H9 (cell line): ENCODE measurements around the gene SMIM23. TPM values are rescaled to one million over a fixed set of nuclear protein-coding genes. Genes with fewer than 3 reads are reported as not detected.
A peak's percentile ranks its signal among the peaks of the same experiment; 100 is the strongest.

Experiments
- DNase-seq: peaks from one replicate; pipeline ENCODE4 v3.0.0-alpha.2; 2017
- H2AFZ ChIP-seq: one replicate; pipeline ENCODE4 v1.6.1; 2013; ENCODE audit warnings: mild to moderate bottlenecking, low read length, control low read depth, moderate library complexity
- H2AK5ac ChIP-seq: 2 replicates; pipeline ENCODE4 v1.6.1; 2013; ENCODE audit warnings: low read length, control low read depth, mixed read lengths; ENCODE audit not compliant: insufficient read length
- H2BK120ac ChIP-seq: one replicate; pipeline ENCODE4 v1.6.1; 2013; ENCODE audit warnings: low read depth, mild to moderate bottlenecking, low read length, control low read depth, inconsistent platforms; ENCODE audit not compliant: poor library complexity, severe bottlenecking
- H2BK12ac ChIP-seq: 2 replicates; pipeline ENCODE4 v1.6.1; 2013; ENCODE audit warnings: low read length, control low read depth, mixed read lengths, low read depth; ENCODE audit not compliant: insufficient read length
- H2BK15ac ChIP-seq: 2 replicates; pipeline ENCODE4 v1.6.1; 2013; ENCODE audit warnings: low read depth, low read length, control low read depth
- H2BK20ac ChIP-seq: one replicate; pipeline ENCODE4 v1.6.1; 2013; ENCODE audit warnings: low read depth, mild to moderate bottlenecking, low read length, control low read depth, inconsistent platforms; ENCODE audit not compliant: poor library complexity, severe bottlenecking
- H2BK5ac ChIP-seq: 2 replicates; pipeline ENCODE4 v1.6.1; 2013; ENCODE audit warnings: low read length, control low read depth, mixed read lengths; ENCODE audit not compliant: insufficient read length
- H3K14ac ChIP-seq: 2 replicates; pipeline ENCODE4 v1.6.1; 2013; ENCODE audit warnings: low read length, control low read depth; ENCODE audit not compliant: insufficient read depth
- H3K18ac ChIP-seq: 2 replicates; pipeline ENCODE4 v1.6.1; 2013; ENCODE audit warnings: low read depth, mild to moderate bottlenecking, mixed read lengths, low read length, control low read depth; ENCODE audit not compliant: insufficient read length
- H3K23ac ChIP-seq: 2 replicates; pipeline ENCODE4 v1.6.1; 2013; ENCODE audit warnings: low read length, control low read depth, mixed read lengths, low read depth; ENCODE audit not compliant: insufficient read length
- H3K23me2 ChIP-seq: 2 replicates; pipeline ENCODE4 v1.6.1; 2013; ENCODE audit warnings: low read depth, mild to moderate bottlenecking, mixed read lengths, low read length, control low read depth; ENCODE audit not compliant: insufficient read length, poor library complexity, severe bottlenecking
- H3K27ac ChIP-seq: 2 replicates; pipeline ENCODE4 v1.5.1; 2013; ENCODE audit warnings: low read length, control low read depth, mixed read lengths, low read depth; ENCODE audit not compliant: insufficient read length
- H3K27me3 ChIP-seq: 2 replicates; pipeline ENCODE4 v1.6.1; 2013; ENCODE audit warnings: low read length, control low read depth, inconsistent platforms; ENCODE audit not compliant: insufficient read depth
- H3K4ac ChIP-seq: 2 replicates; pipeline ENCODE4 v1.6.1; 2013; ENCODE audit warnings: low read depth, mild to moderate bottlenecking, control low read depth, inconsistent platforms, low read length, moderate library complexity
- H3K4me1 ChIP-seq: 2 replicates; pipeline ENCODE4 v1.6.1; 2013; ENCODE audit warnings: low read length, control low read depth, inconsistent platforms; ENCODE audit not compliant: insufficient read depth
- H3K4me2 ChIP-seq: 2 replicates; pipeline ENCODE4 v1.6.1; 2013; ENCODE audit warnings: low read length, control low read depth, mixed read lengths; ENCODE audit not compliant: insufficient read length, insufficient read depth
- H3K56ac ChIP-seq: 2 replicates; pipeline ENCODE4 v1.6.1; 2013; ENCODE audit warnings: low read depth, mild to moderate bottlenecking, mixed read lengths, low read length, control low read depth; ENCODE audit not compliant: insufficient read length
- H3K79me1 ChIP-seq: 2 replicates; pipeline ENCODE4 v1.6.1; 2013; ENCODE audit warnings: low read depth, mild to moderate bottlenecking, moderate library complexity, low read length, control low read depth, inconsistent platforms; ENCODE audit not compliant: insufficient read depth, poor library complexity, severe bottlenecking
- H3K79me2 ChIP-seq: 2 replicates; pipeline ENCODE4 v1.6.1; 2013; ENCODE audit warnings: low read length, control low read depth, inconsistent platforms; ENCODE audit not compliant: insufficient read depth
- H3K9ac ChIP-seq: 2 replicates; pipeline ENCODE4 v1.6.1; 2013; ENCODE audit warnings: low read length, control low read depth, mixed read lengths; ENCODE audit not compliant: insufficient read length; ENCODE audit errors: extremely low read depth
- H3K9me3 ChIP-seq: one replicate; pipeline ENCODE4 v1.6.1; 2013; ENCODE audit warnings: low read depth, low read length, inconsistent platforms; ENCODE audit not compliant: control insufficient read depth
- H3T11ph ChIP-seq: one replicate; pipeline ENCODE4 v1.6.1; 2013; ENCODE audit warnings: mild to moderate bottlenecking, low read length, control low read depth, inconsistent platforms
- H4K20me1 ChIP-seq: one replicate; pipeline ENCODE4 v1.6.1; 2013; ENCODE audit not compliant: control insufficient read depth, insufficient read length, insufficient read depth
- H4K5ac ChIP-seq: 2 replicates; pipeline ENCODE4 v1.6.1; 2013; ENCODE audit warnings: low read depth, mild to moderate bottlenecking, mixed read lengths, low read length, control low read depth; ENCODE audit not compliant: insufficient read length
- H4K8ac ChIP-seq: replicated peaks from 2 replicates; pipeline ENCODE4 v1.6.1; 2013; ENCODE audit warnings: low read length, control low read depth, mixed read lengths, low read depth; ENCODE audit not compliant: insufficient read length
- H4K91ac ChIP-seq: 2 replicates; pipeline ENCODE4 v1.6.1; 2013; ENCODE audit warnings: low read depth, mild to moderate bottlenecking, moderate library complexity, mixed read lengths, low read length, control low read depth; ENCODE audit not compliant: insufficient read length
- H3K27ac Mint-ChIP-seq, 3 experiments: 2 replicates in 2 of 3; 3 replicates in 1 of 3; pipeline ENCODE4 v1.8.0; 2020 to 2021; ENCODE audit warnings: mixed read lengths in 3 of 3, mild to moderate bottlenecking in 1 of 3, moderate library complexity in 1 of 3
- H3K27me3 Mint-ChIP-seq: 2 replicates; pipeline ENCODE4 v1.8.0; 2021; ENCODE audit warnings: low read depth, mild to moderate bottlenecking, moderate library complexity, mixed read lengths
- H3K36me3 Mint-ChIP-seq, 3 experiments: 2 replicates in 2 of 3; 3 replicates in 1 of 3; pipeline ENCODE4 v1.8.0; 2020 to 2021; ENCODE audit warnings: low read depth in 3 of 3, mixed read lengths in 3 of 3; ENCODE audit not compliant: insufficient read depth in 1 of 3
- H3K4me1 Mint-ChIP-seq, 2 experiments: 2 replicates each; pipeline ENCODE4 v1.8.0; 2020; ENCODE audit warnings: mixed read lengths in 2 of 2
- H3K4me3 Mint-ChIP-seq, 2 experiments: 2 replicates in 1 of 2; 3 replicates in 1 of 2; pipeline ENCODE4 v1.8.0; 2020 to 2021; ENCODE audit warnings: mild to moderate bottlenecking in 2 of 2, mixed read lengths in 2 of 2, moderate library complexity in 1 of 2
- H3K9me3 Mint-ChIP-seq, 2 experiments: 2 replicates in 1 of 2; 3 replicates in 1 of 2; pipeline ENCODE4 v1.8.0; 2020; ENCODE audit warnings: mild to moderate bottlenecking in 2 of 2, mixed read lengths in 2 of 2, moderate library complexity in 1 of 2
- WGBS: extraction: QIAGEN DNeasy Blood & Tissue Kit; methylation state at CpG from one replicate; pipeline ENCODE4 v1.1.7; 2013; ENCODE audit warnings: missing lambda C conversion rate, low lambda C conversion rate, mixed read lengths; ENCODE audit not compliant: insufficient read length; ENCODE audit errors: extremely low coverage; 5-methylcytosine and 5-hydroxymethylcytosine counted together
- total RNA-seq: library from RNA; stranded (reverse); gene quantifications from 2 replicates; pipeline ENCODE4 v1.2.1, GENCODE V29; 2021
- TF ChIP-seq, protein P1 (sequence below): fragments of 200-600 bp; sonication (generic); conservative IDR thresholded peaks from 3 replicates; pipeline ENCODE4 v1.8.0; 2021; ENCODE audit warnings: antibody characterized with exemption, mild to moderate bottlenecking

SMIM23 gene
- total RNA-seq, 1 experiment from 2014 or later, result not detected

- TF ChIP-seq, protein P1, sequence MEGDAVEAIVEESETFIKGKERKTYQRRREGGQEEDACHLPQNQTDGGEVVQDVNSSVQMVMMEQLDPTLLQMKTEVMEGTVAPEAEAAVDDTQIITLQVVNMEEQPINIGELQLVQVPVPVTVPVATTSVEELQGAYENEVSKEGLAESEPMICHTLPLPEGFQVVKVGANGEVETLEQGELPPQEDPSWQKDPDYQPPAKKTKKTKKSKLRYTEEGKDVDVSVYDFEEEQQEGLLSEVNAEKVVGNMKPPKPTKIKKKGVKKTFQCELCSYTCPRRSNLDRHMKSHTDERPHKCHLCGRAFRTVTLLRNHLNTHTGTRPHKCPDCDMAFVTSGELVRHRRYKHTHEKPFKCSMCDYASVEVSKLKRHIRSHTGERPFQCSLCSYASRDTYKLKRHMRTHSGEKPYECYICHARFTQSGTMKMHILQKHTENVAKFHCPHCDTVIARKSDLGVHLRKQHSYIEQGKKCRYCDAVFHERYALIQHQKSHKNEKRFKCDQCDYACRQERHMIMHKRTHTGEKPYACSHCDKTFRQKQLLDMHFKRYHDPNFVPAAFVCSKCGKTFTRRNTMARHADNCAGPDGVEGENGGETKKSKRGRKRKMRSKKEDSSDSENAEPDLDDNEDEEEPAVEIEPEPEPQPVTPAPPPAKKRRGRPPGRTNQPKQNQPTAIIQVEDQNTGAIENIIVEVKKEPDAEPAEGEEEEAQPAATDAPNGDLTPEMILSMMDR, result no peak
- Histone ChIP-seq H3K14ac (no peak overlapping the region), H3K79me1 (no peaks in the 10 kb centered on the region), H3K4me2 (peak overlapping the region; percentile 55), H3K18ac (no peak overlapping the region), H4K20me1 (no peaks in the 10 kb centered on the region), H2BK120ac (no peak overlapping the region), H4K8ac (no peak overlapping the region), H3K79me2 (no peaks in the 10 kb centered on the region), H2BK20ac (no peak overlapping the region), H3K56ac (no peak overlapping the region), H3K23me2 (peaks cover 5% of the 10 kb centered on the region), H4K5ac (no peak overlapping the region), H2BK15ac (no peak overlapping the region), H3K27me3 (no peaks in the 10 kb centered on the region; the same call in 1 of the 2 replicates), H4K91ac (no peak overlapping the region), H3K9ac (no peak overlapping the region), H2AK5ac (no peak overlapping the region), H3K23ac (no peak overlapping the region), H3T11ph (no peak overlapping the region), H3K27ac (no peak overlapping the region), H2AFZ (peak overlapping the region; percentile 66), H2BK5ac (no peak overlapping the region), H3K4ac (no peak overlapping the region; the same call in 1 of the 2 replicates), H2BK12ac (no peak overlapping the region), H3K4me1 (peaks cover 9% of the 10 kb centered on the region; the same call in 1 of the 2 replicates), H3K9me3 (no peaks in the 10 kb centered on the region)
- Mint-ChIP-seq H3K36me3 (no peaks in the 10 kb centered on the region; a peak in 2 of 7 replicates), H3K4me3 (peak overlapping the region; percentile 31 to 49; a peak in 2 of 5 replicates), H3K9me3 (peaks cover 0 to 4% of the 10 kb centered on the region in 2 experiments; a peak in 3 of 5 replicates), H3K27ac (peak overlapping the region in 1 of 3 experiments; percentile 20; a peak in 1 of 7 replicates), H3K27me3 (peaks cover 47% of the 10 kb centered on the region), H3K4me1 (peaks cover 18 to 22% of the 10 kb centered on the region in 2 experiments)
- DNase-seq, result no peak
- WGBS, result no CpG with 5 or more reads among the region's 22 CpGs
Observed at GRCh38 chr5:171806976-171807747, 21.5 kb downstream of the SMIM23 start.
